ENCODE measurements around the gene AK1. TPM values are rescaled to one million over a fixed set of nuclear protein-coding genes. Genes with fewer than 3 reads are reported as not detected.

Gene AK1
- total and polyA plus RNA-seq, 2 of the 13 experiments (the other 11 are each of a cell fraction or from before 2014, with no cell fraction given), result 19.1 to 32.8 TPM

GRCh38 chr9:127893392-127893791, 15.9 kb upstream of the AK1 start:
- TF ChIP-seq FOXK1 (CRISPR knock-in tag; IDR thresholded peaks at IDR 0.05; ENCODE audit: borderline replicate concordance, low read depth) (no peak), ZNF431 (CRISPR knock-in tag; IDR thresholded peaks at IDR 0.05; ENCODE audit: borderline replicate concordance, low read depth) (no peak), RXRA (CRISPR knock-in tag; IDR thresholded peaks at IDR 0.05) (no peak), ZSCAN12 (CRISPR knock-in tag; IDR thresholded peaks at IDR 0.05) (no peak), HOXA9 (CRISPR knock-in tag; IDR thresholded peaks at IDR 0.05; ENCODE audit: borderline replicate concordance) (no peak), ZFX (CRISPR knock-in tag; IDR thresholded peaks at IDR 0.05; ENCODE audit: low read depth) (no peak), GZF1 (CRISPR knock-in tag; IDR thresholded peaks at IDR 0.05) (no peak), ZFAT (CRISPR knock-in tag; conservative IDR thresholded peaks at IDR 0.05) (no peak), ZNF225 (CRISPR knock-in tag; IDR thresholded peaks at IDR 0.05) (no peak), ZNF503 (CRISPR knock-in tag; IDR thresholded peaks at IDR 0.05) (no peak), SNAPC5 (CRISPR knock-in tag; IDR thresholded peaks at IDR 0.05; ENCODE audit: borderline replicate concordance) (no peak), ZNF772 (CRISPR knock-in tag; IDR thresholded peaks at IDR 0.05) (no peak), JUND (CRISPR knock-in tag; IDR thresholded peaks at IDR 0.05) (no peak), ZNF770 (CRISPR knock-in tag; IDR thresholded peaks at IDR 0.05) (no peak), ATAD3A (CRISPR knock-in tag; IDR thresholded peaks at IDR 0.05) (no peak), SNAPC2 (CRISPR knock-in tag; IDR thresholded peaks at IDR 0.05) (no peak), ZBTB44 (CRISPR knock-in tag; IDR thresholded peaks at IDR 0.05) (no peak), TCF7 (IDR thresholded peaks at IDR 0.05; ENCODE audit: low read depth) (no peak)
- Histone ChIP-seq H3K9ac (ENCODE audit: insufficient read depth, low read depth, low read length) (no peak overlapping the region), H3K4me3 (replicated peaks in 1 of 3; ENCODE audit: insufficient read depth in 1 of 3, low read depth in 2 of 3, low read length in 3 of 3) (no peak overlapping the region), H3K27ac (ENCODE audit: extremely low read length, insufficient read depth, low read length) (no peak overlapping the region), H3K79me2 (ENCODE audit: insufficient read depth, low read length) (peaks cover 16% of the 10 kb centered on the region), H3K36me3 (replicated peaks in 1 of 2; ENCODE audit: control insufficient read depth in 1 of 2, insufficient read depth in 2 of 2, low read length in 2 of 2) (peaks cover 30 to 61% of the 10 kb centered on the region in 2 experiments), H3K9me3 (ENCODE audit: low read length) (peaks cover 17% of the 10 kb centered on the region), H4K20me1 (ENCODE audit: insufficient read depth, low read length) (no peaks in the 10 kb centered on the region), H3K27me3 (ENCODE audit: control insufficient read depth in 1 of 2, insufficient read depth in 2 of 2, low read length in 2 of 2) (no peaks in the 10 kb centered on the region), H2AFZ (ENCODE audit: low read length) (no peak overlapping the region), H3K4me2 (ENCODE audit: low read depth, low read length) (no peak overlapping the region), H3K4me1 (ENCODE audit: insufficient read depth, low read length) (peaks cover 26% of the 10 kb centered on the region)
- ATAC-seq, result no peak
- DNase-seq (ENCODE audit: low spot score), result no peak
- intact Hi-C loops (cut with micrococcal nuclease; ENCODE audit: unreplicated experiment), result no loop called here
- no TSS peak for BruUV-seq (replicated peaks)
- POLR2A ChIA-PET, result interaction anchor here (0.7 kb wide), 1 partner anchor 10 kb away, joined by 3 read pairs; no protein-coding TSS in a partner anchor
- CTCF ChIA-PET (ENCODE audit: low intra/inter-chr PET ratio, low total read pairs), result no interaction called here
- WGBS (ENCODE audit: low lambda C conversion rate), result 98% methylated on average over 4 of the region's 4 CpGs
- in situ Hi-C loops (cut with HindIII; ENCODE audit: extremely low pct_ligation_motif_present, low pct_unique_long_range_greater_than_20kb), result no loop called here
- no peak for FAIRE-seq

Measured in HepG2 (cell line).